HCT116 (cell line): ENCODE results near the gene ETFDH. TPM values are rescaled to one million over a fixed set of nuclear protein-coding genes. Genes with fewer than 3 reads are reported as not detected.

Source experiments
- ATAC-seq: fragments of 200-7000 bp; cut with Tn5 transposase; 2 replicates; pipeline ENCODE4 v1.9.1; 2020; ENCODE audit warnings: mild to moderate bottlenecking, moderate library complexity
- BruUV-seq: library from RNA; stranded (reverse); fragments of 400-500 nt; replicated peaks from 2 replicates; lab custom pipeline; 2021; lab: Mats Ljungman, UMichigan
- CTCF ChIA-PET: fragments of 300-600 bp; sonication (Branson Sonifier 250); formaldehyde crosslinking; loops from one replicate; lab custom pipeline; 2021; ENCODE audit warnings: antibody characterized with exemption; lab: Charles Lee
- POLR2A ChIA-PET: fragments of 300-600, 350-600 bp; sonication (Branson Sonifier 250); formaldehyde crosslinking; loops from one replicate; lab custom pipeline; 2021; ENCODE audit warnings: antibody characterized with exemption; lab: Charles Lee
- RAD21 ChIA-PET, 2 experiments: fragments of 300-600 bp; sonication (Branson Sonifier 250); formaldehyde crosslinking; loops; one replicate each; lab custom pipeline; 2023; ENCODE audit warnings: low total read pairs in 2 of 2; ENCODE audit not compliant: uncharacterized antibody in 2 of 2, unreplicated experiment in 2 of 2, low non-redundant PET in 1 of 2; lab: Charles Lee
- DNase-seq: peaks from one replicate; pipeline ENCODE4 v3.0.0-alpha.2; 2010; ENCODE audit warnings: low read depth, low spot score
- H2AFZ ChIP-seq: fragments of 200-600 bp; shearing (Covaris generic), sonication (generic); 2 replicates; pipeline ENCODE4 v1.6.1; 2017; ENCODE audit warnings: low read depth, mixed run types, mixed read lengths, antibody characterized with exemption, low read length; ENCODE audit not compliant: poor library complexity, severe bottlenecking
- H3K27ac ChIP-seq: 2 replicates; pipeline ENCODE4 v1.5.1; 2012; ENCODE audit warnings: low read depth, low read length
- H3K27me3 ChIP-seq: fragments of 200-600 bp; sonication (generic); 2 replicates; pipeline ENCODE4 v1.6.1; 2016; ENCODE audit warnings: mixed run types, low read length, mixed read lengths; ENCODE audit not compliant: insufficient read depth
- H3K36me3 ChIP-seq, 2 experiments: fragments of 200-500 bp in 1 of 2; fragments of 200-600 bp in 1 of 2; sonication (Bioruptor generic) in 1 of 2; sonication (generic) in 1 of 2; 2 replicates each; pipeline versions ENCODE4 v1.5.1 to v1.6.1; 2014 to 2016; ENCODE audit warnings: low read length in 2 of 2, inconsistent platforms in 1 of 2, mixed read lengths in 1 of 2, mixed run types in 1 of 2; ENCODE audit not compliant: insufficient read depth in 2 of 2, control insufficient read depth in 1 of 2
- H3K4me1 ChIP-seq, 2 experiments: fragments of 200-600 bp in 1 of 2; sonication (generic) in 1 of 2; 2 replicates each; pipeline versions ENCODE4 v1.5.1 to v1.6.1; 2012 to 2017; ENCODE audit warnings: low read length in 2 of 2, inconsistent platforms in 1 of 2, mild to moderate bottlenecking in 1 of 2, mixed read lengths in 1 of 2, mixed run types in 1 of 2, moderate library complexity in 1 of 2; ENCODE audit not compliant: insufficient read depth in 2 of 2, control insufficient read depth in 1 of 2
- H3K4me2 ChIP-seq: fragments of 200-600 bp; sonication (generic); 2 replicates; pipeline ENCODE4 v1.6.1; 2017; ENCODE audit warnings: mixed run types, low read length, mixed read lengths
- H3K4me3 ChIP-seq, 2 experiments: fragments of 200-600 bp in 1 of 2; sonication (generic) in 1 of 2; replicated peaks in 1 of 2; 2 replicates each; pipeline ENCODE4 v1.5.1; 2011 to 2016; ENCODE audit warnings: low read length in 2 of 2, control low read depth in 1 of 2, low read depth in 1 of 2, mild to moderate bottlenecking in 1 of 2, mixed read lengths in 1 of 2, mixed run types in 1 of 2
- H3K79me2 ChIP-seq: fragments of 200-600 bp; sonication (generic); 2 replicates; pipeline ENCODE4 v1.6.1; 2017; ENCODE audit warnings: mild to moderate bottlenecking, mixed run types, low read length, moderate library complexity, mixed read lengths; ENCODE audit not compliant: insufficient read depth
- H3K9ac ChIP-seq: fragments of 200-600 bp; sonication (generic); 2 replicates; pipeline ENCODE4 v1.6.1; 2016; ENCODE audit warnings: low read length, mixed read lengths
- H3K9me2 ChIP-seq: fragments of 200-600 bp; sonication (generic), shearing (Covaris generic); 2 replicates; pipeline ENCODE4 v1.6.1; 2017; ENCODE audit warnings: mixed run types, mild to moderate bottlenecking, moderate library complexity; ENCODE audit not compliant: insufficient read depth
- H3K9me3 ChIP-seq, 2 experiments: fragments of 200-500 bp in 1 of 2; fragments of 200-600 bp in 1 of 2; sonication (Bioruptor generic) in 1 of 2; sonication (generic) in 1 of 2; 2 replicates each; pipeline ENCODE4 v1.6.1; 2014 to 2017; ENCODE audit warnings: low read length in 2 of 2, mixed read lengths in 2 of 2, inconsistent platforms in 1 of 2, low read depth in 1 of 2, mild to moderate bottlenecking in 1 of 2, mixed run types in 1 of 2, moderate library complexity in 1 of 2; ENCODE audit not compliant: control insufficient read depth in 1 of 2, insufficient read depth in 1 of 2
- H4K20me1 ChIP-seq: fragments of 200-600 bp; sonication (generic), shearing (Covaris generic); 2 replicates; pipeline ENCODE4 v1.6.1; 2017; ENCODE audit warnings: mixed run types, mild to moderate bottlenecking, moderate library complexity; ENCODE audit not compliant: insufficient read depth
- CBX3 ChIP-seq: IDR thresholded peaks from 2 replicates; pipeline ENCODE4 v1.6.1; 2012; ENCODE audit warnings: low read depth
- POLR2A ChIP-seq: IDR thresholded peaks from 2 replicates; pipeline ENCODE4 v1.7.0; 2011; ENCODE audit warnings: borderline replicate concordance; ENCODE audit not compliant: insufficient read depth, insufficient read length; ENCODE audit errors: extremely low read depth
- RAD21 ChIP-seq: IDR thresholded peaks from 2 replicates; pipeline ENCODE4 v1.6.1; 2012; ENCODE audit warnings: low read depth, mild to moderate bottlenecking
- SIN3A ChIP-seq: IDR thresholded peaks from 2 replicates; pipeline ENCODE4 v1.6.1; 2012; ENCODE audit warnings: low read depth
- SP1 ChIP-seq: IDR thresholded peaks from 2 replicates; pipeline ENCODE4 v1.6.1; 2012; ENCODE audit warnings: low read depth
- TCF7L2 ChIP-seq: IDR thresholded peaks from 2 replicates; pipeline ENCODE4 v1.7.0; 2011; ENCODE audit warnings: borderline replicate concordance, inconsistent platforms; ENCODE audit not compliant: insufficient read depth, insufficient read length; ENCODE audit errors: extremely low read depth
- intact Hi-C: fragments of 100-400 bp; cut with micrococcal nuclease; formaldehyde crosslinking; loops from 2 replicates; pipeline ENCODE4 v1.10.0; 2022
- total RNA-seq: library from RNA; stranded (reverse); gene quantifications from one replicate; pipeline ENCODE4 v1.2.1, GENCODE V29; 2021; ENCODE audit not compliant: unreplicated experiment
- TF ChIP-seq, protein P1 (sequence below): IDR thresholded peaks from 2 replicates; pipeline ENCODE4 v1.6.1; 2012

The ETFDH gene
- total RNA-seq, 1 experiment from 2014 or later, result 22.2 TPM

DNA sequence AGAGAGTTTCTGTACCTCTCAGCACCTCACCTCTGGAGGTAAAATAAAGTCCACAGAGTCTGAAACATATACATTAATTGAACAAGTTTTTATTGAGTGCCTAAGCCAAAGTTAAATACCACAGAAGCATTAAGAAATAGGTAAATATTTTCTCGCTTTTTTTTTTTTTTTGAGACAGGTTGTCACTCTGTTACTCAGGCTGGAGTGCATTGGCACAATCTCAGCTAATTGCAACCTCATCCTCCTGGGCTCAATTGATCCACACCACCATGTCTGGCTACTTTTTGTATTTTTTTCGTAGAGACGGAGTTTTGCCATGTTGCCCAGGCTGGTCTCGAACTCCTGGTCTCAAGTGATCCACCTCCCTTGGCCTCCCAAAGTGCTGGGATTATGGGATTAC is 86.6 kb downstream of the ETFDH start:
- DNase-seq, result no peak
- RAD21 ChIA-PET, result no interaction called here
- Histone ChIP-seq H4K20me1 (no peaks in the 10 kb centered on the region), H3K27ac (no peak overlapping the region), H3K9ac (no peak overlapping the region), H3K4me3 (no peak overlapping the region), H3K79me2 (no peaks in the 10 kb centered on the region), H3K9me2 (no peaks in the 10 kb centered on the region), H3K4me2 (no peak overlapping the region), H3K36me3 (no peaks in the 10 kb centered on the region), H3K4me1 (no peaks in the 10 kb centered on the region), H2AFZ (no peak overlapping the region), H3K9me3 (no peaks in the 10 kb centered on the region), H3K27me3 (no peaks in the 10 kb centered on the region)
- no peak for TF ChIP-seq TCF7L2
- no peak for TF ChIP-seq CBX3
- TF ChIP-seq POLR2A, result no peak
- no peak for TF ChIP-seq SIN3A
- TF ChIP-seq, protein P1, sequence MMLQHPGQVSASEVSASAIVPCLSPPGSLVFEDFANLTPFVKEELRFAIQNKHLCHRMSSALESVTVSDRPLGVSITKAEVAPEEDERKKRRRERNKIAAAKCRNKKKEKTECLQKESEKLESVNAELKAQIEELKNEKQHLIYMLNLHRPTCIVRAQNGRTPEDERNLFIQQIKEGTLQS, result no peak
- no peak for TF ChIP-seq SP1
- TF ChIP-seq RAD21, result no peak
- intact Hi-C loops, result no loop called here
- POLR2A ChIA-PET, result no interaction called here
- BruUV-seq, result no TSS peak
- CTCF ChIA-PET, result no interaction called here
- ATAC-seq, result no peak

Other genes starting within 250 kb of the ETFDH start
- not detected for gene RXFP1, start 150.4 kb upstream of the ETFDH start, total RNA-seq
- 16.3 TPM for gene C4orf46, start 409 bp upstream of the ETFDH start, total RNA-seq
- 48.2 TPM for gene PPID, start 51.1 kb downstream of the ETFDH start, total RNA-seq
- 4.8 TPM for gene FNIP2, start 96.7 kb downstream of the ETFDH start, total RNA-seq